Adipocyte (in vitro differentiated cells): Measurements from ENCODE around the gene CAMK4.
A peak's percentile ranks its signal among the peaks of the same experiment; 100 is the strongest.
"Not testable (repeated sequence)": the region's sequence is repeated elsewhere in the genome, so short reads cannot be mapped to it uniquely, and the experiment has no call there.

ENCODE experiments used
- DNase-seq: peaks from one replicate; pipeline ENCODE4 v3.0.0-alpha.2; 2015; ENCODE audit warnings: low read depth
- H3K27me3 ChIP-seq: replicated peaks from 2 replicates; pipeline ENCODE4 v1.7.0; 2013; ENCODE audit warnings: mild to moderate bottlenecking, low read length, moderate library complexity; ENCODE audit not compliant: control insufficient read depth, insufficient read depth
- H3K36me3 ChIP-seq: 2 replicates; pipeline ENCODE4 v1.7.0; 2013; ENCODE audit warnings: low read length, mild to moderate bottlenecking, moderate library complexity; ENCODE audit not compliant: control insufficient read depth, insufficient read depth, severe bottlenecking
- H3K4me1 ChIP-seq: 2 replicates; pipeline ENCODE4 v1.7.0; 2013; ENCODE audit warnings: mild to moderate bottlenecking, low read length, moderate library complexity; ENCODE audit not compliant: control insufficient read depth, insufficient read depth
- H3K4me3 ChIP-seq: 2 replicates; pipeline ENCODE4 v1.7.0; 2013; ENCODE audit warnings: mild to moderate bottlenecking, low read length, moderate library complexity
- H3K9ac ChIP-seq: 2 replicates; pipeline ENCODE4 v1.7.0; 2013; ENCODE audit warnings: mild to moderate bottlenecking, low read length, moderate library complexity
- H3K9me3 ChIP-seq: 2 replicates; pipeline ENCODE4 v1.7.0; 2013; ENCODE audit warnings: mild to moderate bottlenecking, low read length, moderate library complexity; ENCODE audit not compliant: control insufficient read depth

Gene CAMK4

DNA sequence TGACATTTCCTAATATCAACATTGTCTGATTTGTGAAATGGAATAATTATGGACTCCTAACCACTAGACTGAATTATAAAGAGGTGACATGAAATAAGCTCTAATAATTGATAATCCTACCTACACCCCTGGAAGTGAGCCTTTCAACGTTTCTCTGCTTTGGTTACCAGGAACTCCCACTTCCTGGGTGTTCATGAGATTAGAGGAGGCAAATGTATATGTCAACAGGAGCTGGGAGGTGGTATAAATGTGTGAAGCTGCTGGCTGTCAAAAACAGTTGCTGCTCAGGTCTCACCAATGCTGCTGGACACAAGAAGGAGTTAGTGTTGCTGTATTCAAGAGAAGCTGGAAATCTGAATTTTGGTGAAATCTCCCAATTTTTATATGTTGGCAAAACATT lies 96.8 kb downstream of the CAMK4 start:
- H3K27me3 ChIP-seq: no peaks in the 10 kb centered on the region
- H3K4me1 ChIP-seq: no peaks in the 10 kb centered on the region
- no peak overlapping the region for H3K4me3 ChIP-seq
- DNase-seq: no peak
- peaks cover 3% of the 10 kb centered on the region for H3K9me3 ChIP-seq
- H3K9ac ChIP-seq: no peak overlapping the region
- H3K36me3 ChIP-seq: no peaks in the 10 kb centered on the region

- no peak for DNase-seq
- Histone ChIP-seq H3K9me3 (peaks cover 3% of the 10 kb centered on the region), H3K27me3 (no peaks in the 10 kb centered on the region), H3K9ac (no peak overlapping the region), H3K4me3 (no peak overlapping the region), H3K4me1 (no peaks in the 10 kb centered on the region), H3K36me3 (no peaks in the 10 kb centered on the region)
These were observed 97.2 kb downstream of the CAMK4 start for GRCh38 chr5:111321376-111321775.

DNA sequence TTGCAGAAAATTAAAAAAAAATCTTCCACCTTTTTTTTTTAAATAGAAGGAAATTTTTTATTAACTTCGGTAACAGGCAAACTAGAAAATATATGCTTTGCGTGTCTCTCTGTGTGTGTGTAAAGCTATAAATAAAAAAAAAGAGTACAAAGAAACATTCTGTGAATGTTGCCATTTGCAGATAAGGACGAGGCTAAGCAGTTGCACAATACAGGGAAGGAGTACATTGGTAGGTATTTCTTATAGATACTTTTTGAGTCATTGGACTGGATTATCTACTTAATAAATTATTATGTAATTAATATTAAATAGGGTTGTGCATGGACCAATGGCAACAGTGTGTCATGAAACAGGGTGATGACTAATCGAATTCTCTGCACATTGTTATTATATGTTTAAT lies 102.4 kb downstream of the CAMK4 start:
- H3K9ac ChIP-seq: no peak overlapping the region
- H3K36me3 ChIP-seq: no peaks in the 10 kb centered on the region
- no peaks in the 10 kb centered on the region for H3K4me1 ChIP-seq
- H3K4me3 ChIP-seq: no peak overlapping the region
- H3K27me3 ChIP-seq: no peaks in the 10 kb centered on the region
- no peak for DNase-seq
- H3K9me3 ChIP-seq: peaks cover 8% of the 10 kb centered on the region

GRCh38 chr5:111337133-111337532 lies 112.9 kb downstream of the CAMK4 start:
- H3K9ac ChIP-seq: no peak overlapping the region

GRCh38 chr5:111337688-111338087 lies 113.5 kb downstream of the CAMK4 start:
- no peaks in the 10 kb centered on the region for H3K4me1 ChIP-seq
- DNase-seq: peak; percentile 20
- no peaks in the 10 kb centered on the region for H3K36me3 ChIP-seq
- no peaks in the 10 kb centered on the region for H3K27me3 ChIP-seq
- H3K4me3 ChIP-seq: no peak overlapping the region
- H3K9ac ChIP-seq: no peak overlapping the region
- no peaks in the 10 kb centered on the region for H3K9me3 ChIP-seq

More at GRCh38 chr5:111337133-111337532, 112.9 kb downstream of the CAMK4 start:
- no peaks in the 10 kb centered on the region for H3K9me3 ChIP-seq
- H3K36me3 ChIP-seq: no peaks in the 10 kb centered on the region
- no peak overlapping the region for H3K4me3 ChIP-seq
- no peaks in the 10 kb centered on the region for H3K4me1 ChIP-seq
- no peaks in the 10 kb centered on the region for H3K27me3 ChIP-seq
- DNase-seq: no peak

DNA sequence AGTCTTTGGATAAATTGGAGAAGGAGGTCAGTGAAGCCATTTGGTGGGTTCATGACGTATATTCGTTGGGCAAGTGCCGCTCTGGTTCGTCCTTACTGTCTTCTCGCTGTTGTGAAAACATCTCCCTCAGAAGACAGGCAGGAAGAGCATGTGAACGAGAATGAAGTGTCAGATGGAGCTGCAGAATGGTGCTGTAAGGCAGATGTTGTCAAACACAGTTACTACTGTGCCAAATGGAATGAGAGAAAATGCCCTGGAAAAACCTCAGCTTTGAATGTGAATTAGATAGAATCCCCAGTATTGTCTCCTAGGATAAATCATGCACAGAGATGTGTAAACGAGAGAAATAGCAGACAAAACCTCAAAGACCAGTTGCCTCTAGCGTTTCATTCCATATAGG lies 121.5 kb downstream of the CAMK4 start:
- H3K9ac ChIP-seq: no peak overlapping the region
- no peaks in the 10 kb centered on the region for H3K36me3 ChIP-seq
- no peaks in the 10 kb centered on the region for H3K27me3 ChIP-seq
- H3K9me3 ChIP-seq: no peaks in the 10 kb centered on the region
- DNase-seq: peak; percentile 56
- H3K4me3 ChIP-seq: no peak overlapping the region
- H3K4me1 ChIP-seq: no peaks in the 10 kb centered on the region

DNA sequence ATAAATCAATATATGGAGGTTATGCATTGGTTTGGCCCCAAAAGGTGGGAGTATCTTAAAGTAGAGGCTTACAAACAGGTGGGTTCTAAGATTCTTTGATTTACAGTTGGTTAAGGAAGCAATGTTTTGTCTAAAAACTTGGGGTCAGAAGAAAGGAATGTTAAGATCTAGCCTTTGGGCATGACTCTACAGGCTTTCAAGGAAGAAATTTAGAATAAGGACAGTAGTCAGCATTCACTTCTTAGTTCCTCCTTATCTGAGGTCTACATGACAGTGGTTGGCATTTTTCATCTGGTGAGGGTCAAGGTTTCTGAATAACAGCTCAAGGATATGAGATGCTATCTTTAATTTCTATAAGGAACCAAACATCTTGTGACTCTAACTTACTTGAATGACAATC lies 122.8 kb downstream of the CAMK4 start:
- Histone ChIP-seq H3K4me3 (no peak overlapping the region), H3K36me3 (no peaks in the 10 kb centered on the region), H3K4me1 (no peaks in the 10 kb centered on the region), H3K9ac (no peak overlapping the region), H3K27me3 (no peaks in the 10 kb centered on the region), H3K9me3 (no peaks in the 10 kb centered on the region)
- DNase-seq: no peak

DNA sequence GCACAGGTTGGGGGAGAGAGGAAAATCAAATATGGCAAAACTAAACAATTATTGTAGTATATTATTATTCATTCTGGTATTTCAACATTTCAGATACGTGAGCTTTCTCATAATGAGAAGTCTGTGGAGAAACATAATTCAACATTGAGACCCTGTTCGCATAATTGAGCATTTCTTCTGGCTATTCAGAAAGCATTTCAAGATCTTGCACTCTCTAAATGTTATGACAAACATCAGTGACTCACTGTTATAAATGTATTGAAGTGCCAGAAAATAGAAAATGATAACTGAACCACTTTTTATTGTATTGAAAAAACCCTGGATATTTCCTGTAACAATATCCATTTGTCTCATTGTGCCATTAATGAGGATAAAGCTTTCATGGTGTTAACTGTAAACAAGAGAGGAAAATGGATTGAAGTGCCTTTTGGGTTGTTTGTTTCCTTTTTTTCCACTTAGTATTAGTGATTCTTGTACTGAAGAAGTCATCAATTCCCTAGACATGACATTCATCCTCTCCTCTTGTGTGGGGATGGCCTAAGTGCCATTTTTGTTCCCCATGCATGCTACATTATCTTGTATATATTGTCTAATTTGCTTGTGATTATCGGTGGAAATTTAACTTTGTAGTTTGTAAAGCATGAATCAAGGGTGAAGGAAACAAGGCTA lies 124.6 kb downstream of the CAMK4 start:
- no peak overlapping the region for H3K4me3 ChIP-seq
- H3K4me1 ChIP-seq: no peaks in the 10 kb centered on the region
- peak; percentile 10 for DNase-seq
- H3K36me3 ChIP-seq: no peaks in the 10 kb centered on the region
- no peaks in the 10 kb centered on the region for H3K9me3 ChIP-seq
- H3K9ac ChIP-seq: no peak overlapping the region
- no peaks in the 10 kb centered on the region for H3K27me3 ChIP-seq

DNA sequence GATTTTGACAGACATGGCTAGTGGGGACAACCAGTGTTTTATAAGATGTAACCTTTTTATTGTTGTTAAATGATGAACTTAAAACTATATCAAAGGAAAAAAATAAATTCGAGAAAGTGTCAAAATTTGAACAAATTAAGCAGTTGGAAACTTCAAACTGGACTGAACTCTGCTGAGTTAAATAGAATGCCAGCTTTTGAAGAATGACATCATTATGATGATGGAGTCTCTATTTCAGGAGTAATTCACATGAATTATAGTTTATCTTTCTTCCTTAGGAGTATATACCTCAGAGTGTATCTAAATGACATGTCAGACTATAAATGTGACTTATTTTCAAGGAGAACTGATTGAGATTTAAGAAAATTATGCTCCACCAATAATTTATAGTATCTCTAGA lies 125.2 kb downstream of the CAMK4 start:
- H3K4me3 ChIP-seq: no peak overlapping the region
- DNase-seq: no peak
- no peaks in the 10 kb centered on the region for H3K27me3 ChIP-seq
- no peaks in the 10 kb centered on the region for H3K4me1 ChIP-seq
- H3K36me3 ChIP-seq: no peaks in the 10 kb centered on the region
- no peaks in the 10 kb centered on the region for H3K9me3 ChIP-seq
- no peak overlapping the region for H3K9ac ChIP-seq

GRCh38 chr5:111353035-111353434 lies 128.9 kb downstream of the CAMK4 start:
- Histone ChIP-seq H3K36me3 (no peaks in the 10 kb centered on the region), H3K9me3 (no peaks in the 10 kb centered on the region), H3K4me1 (no peaks in the 10 kb centered on the region), H3K9ac (no peak overlapping the region), H3K4me3 (no peak overlapping the region), H3K27me3 (no peaks in the 10 kb centered on the region)
- peak; percentile 73 for DNase-seq

- not testable (repeated sequence) for H3K4me3 ChIP-seq, H3K36me3 ChIP-seq, H3K4me1 ChIP-seq, H3K27me3 ChIP-seq, H3K9ac ChIP-seq, DNase-seq, H3K9me3 ChIP-seq
These were observed 134.5 kb downstream of the CAMK4 start for GRCh38 chr5:111358726-111359125.

GRCh38 chr5:111360173-111360572 lies 136.0 kb downstream of the CAMK4 start:
- DNase-seq: no peak
- H3K9me3 ChIP-seq: no peaks in the 10 kb centered on the region
- H3K36me3 ChIP-seq: no peaks in the 10 kb centered on the region
- H3K9ac ChIP-seq: no peak overlapping the region
- H3K27me3 ChIP-seq: no peaks in the 10 kb centered on the region
- no peak overlapping the region for H3K4me3 ChIP-seq
- H3K4me1 ChIP-seq: no peaks in the 10 kb centered on the region
